ENCODE results near the gene SPSB2. TPM values are rescaled to one million over a fixed set of nuclear protein-coding genes. Genes with fewer than 3 reads are reported as not detected.

The SPSB2 gene
- polyA plus RNA-seq, 1 of the 3 experiments (the other 2 are of a cell fraction), result 16.9 TPM

GRCh38 chr12:6850796-6851152 lies 22.3 kb downstream of the SPSB2 start:
- H3K9me3 ChIP-seq, result no peaks in the 10 kb centered on the region
- no peaks in the 10 kb centered on the region; the same call in 1 of the 2 replicates for H4K20me1 ChIP-seq (ENCODE audit: insufficient read depth)
- 31% methylated on average over 9 of the region's 16 CpGs for WGBS (ENCODE audit: low lambda C conversion rate)
- H3K9me2 ChIP-seq, result no peaks in the 10 kb centered on the region
- H3K4me1 ChIP-seq (ENCODE audit: control insufficient read depth in 1 of 2, insufficient read depth in 2 of 2, low read depth in 1 of 2, low read length in 1 of 2), result peaks cover 7 to 17% of the 10 kb centered on the region in 2 experiments
- DNase-seq, result no peak
- peak overlapping the region; percentile 41 to 73; a peak in 1 of 4 replicates for H3K27ac ChIP-seq (ENCODE audit: low read depth in 2 of 2, low read length in 1 of 2)
- peak overlapping the region; percentile 77 for H3K4me2 ChIP-seq
- no peak overlapping the region for H2AFZ ChIP-seq (ENCODE audit: low read depth)
- H3K4me3 ChIP-seq (ENCODE audit: low read depth in 2 of 2, low read length in 1 of 2), result peak overlapping the region; percentile 70 to 76
- CTCF ChIA-PET, result interaction anchor here (1.2 to 19.4 kb wide), 6 partner anchors 8 to 287 kb away, joined by 3 to 225 read pairs (median 15); partner anchors contain the start of genes GNB3, MLF2, P3H3 and SPSB2
- peaks cover 28 to 37% of the 10 kb centered on the region in 2 experiments for H3K36me3 ChIP-seq (replicated peaks in 1 of 2; ENCODE audit: control insufficient read depth in 1 of 2, insufficient read depth in 2 of 2, low read length in 1 of 2)
- TF ChIP-seq SMC3 (IDR thresholded peaks at IDR 0.05; ENCODE audit: low read depth, low read length) (no peak), EP300 (IDR thresholded peaks at IDR 0.05; ENCODE audit: borderline replicate concordance in 1 of 2, low read depth in 1 of 2, low read length in 1 of 2) (no peak), NFIC (IDR thresholded peaks at IDR 0.05; ENCODE audit: borderline replicate concordance) (no peak), JUND (IDR thresholded peaks at IDR 0.05) (no peak), PBX3 (IDR thresholded peaks at IDR 0.05) (no peak), IRF3 (IDR thresholded peaks at IDR 0.05; ENCODE audit: low read depth, low read length) (no peak), TAF1 (IDR thresholded peaks at IDR 0.05; ENCODE audit: borderline replicate concordance, low read depth, low read length) (no peak), NRF1 (IDR thresholded peaks at IDR 0.05; ENCODE audit: low read depth, low read length) (no peak), CHD2 (IDR thresholded peaks at IDR 0.05; ENCODE audit: low read length, partially characterized antibody) (no peak), ZBTB33 (IDR thresholded peaks at IDR 0.05; ENCODE audit: borderline replicate concordance, low read depth) (no peak), GABPA (IDR thresholded peaks at IDR 0.05; ENCODE audit: low read depth) (no peak), POLR2AphosphoS5 (IDR thresholded peaks at IDR 0.05; ENCODE audit: low read depth, low read length) (no peak), MAX (IDR thresholded peaks at IDR 0.05; ENCODE audit: low read depth) (no peak)
- H3F3A ChIP-seq (replicated peaks; ENCODE audit: insufficient read depth), result peaks cover 21% of the 10 kb centered on the region
- peaks cover 68% of the 10 kb centered on the region for H3K79me2 ChIP-seq (ENCODE audit: insufficient read depth)
- POLR2A ChIA-PET, result interaction anchor here (0.8 to 3.4 kb wide), 11 partner anchors 10 to 162 kb away, joined by 3 to 57 read pairs (median 15); partner anchors contain the start of genes C12orf57, COPS7A, GNB3 and P3H3
- no peaks in the 10 kb centered on the region for H3K27me3 ChIP-seq (ENCODE audit: insufficient read depth)
- H3K9ac ChIP-seq, result peak overlapping the region; percentile 59; the same call in 1 of the 2 replicates

All from SK-N-SH (cell line).